ENCODE measurements around the gene TRAF4. TPM values are rescaled to one million over a fixed set of nuclear protein-coding genes. Genes with fewer than 3 reads are reported as not detected.

The TRAF4 gene
- total and polyA plus RNA-seq, 10 of the 15 experiments (the other 5 are each of a cell fraction or from before 2014, with no cell fraction given) = 3.7 to 197 (median 66.4) TPM

- TF ChIP-seq, protein P1, sequence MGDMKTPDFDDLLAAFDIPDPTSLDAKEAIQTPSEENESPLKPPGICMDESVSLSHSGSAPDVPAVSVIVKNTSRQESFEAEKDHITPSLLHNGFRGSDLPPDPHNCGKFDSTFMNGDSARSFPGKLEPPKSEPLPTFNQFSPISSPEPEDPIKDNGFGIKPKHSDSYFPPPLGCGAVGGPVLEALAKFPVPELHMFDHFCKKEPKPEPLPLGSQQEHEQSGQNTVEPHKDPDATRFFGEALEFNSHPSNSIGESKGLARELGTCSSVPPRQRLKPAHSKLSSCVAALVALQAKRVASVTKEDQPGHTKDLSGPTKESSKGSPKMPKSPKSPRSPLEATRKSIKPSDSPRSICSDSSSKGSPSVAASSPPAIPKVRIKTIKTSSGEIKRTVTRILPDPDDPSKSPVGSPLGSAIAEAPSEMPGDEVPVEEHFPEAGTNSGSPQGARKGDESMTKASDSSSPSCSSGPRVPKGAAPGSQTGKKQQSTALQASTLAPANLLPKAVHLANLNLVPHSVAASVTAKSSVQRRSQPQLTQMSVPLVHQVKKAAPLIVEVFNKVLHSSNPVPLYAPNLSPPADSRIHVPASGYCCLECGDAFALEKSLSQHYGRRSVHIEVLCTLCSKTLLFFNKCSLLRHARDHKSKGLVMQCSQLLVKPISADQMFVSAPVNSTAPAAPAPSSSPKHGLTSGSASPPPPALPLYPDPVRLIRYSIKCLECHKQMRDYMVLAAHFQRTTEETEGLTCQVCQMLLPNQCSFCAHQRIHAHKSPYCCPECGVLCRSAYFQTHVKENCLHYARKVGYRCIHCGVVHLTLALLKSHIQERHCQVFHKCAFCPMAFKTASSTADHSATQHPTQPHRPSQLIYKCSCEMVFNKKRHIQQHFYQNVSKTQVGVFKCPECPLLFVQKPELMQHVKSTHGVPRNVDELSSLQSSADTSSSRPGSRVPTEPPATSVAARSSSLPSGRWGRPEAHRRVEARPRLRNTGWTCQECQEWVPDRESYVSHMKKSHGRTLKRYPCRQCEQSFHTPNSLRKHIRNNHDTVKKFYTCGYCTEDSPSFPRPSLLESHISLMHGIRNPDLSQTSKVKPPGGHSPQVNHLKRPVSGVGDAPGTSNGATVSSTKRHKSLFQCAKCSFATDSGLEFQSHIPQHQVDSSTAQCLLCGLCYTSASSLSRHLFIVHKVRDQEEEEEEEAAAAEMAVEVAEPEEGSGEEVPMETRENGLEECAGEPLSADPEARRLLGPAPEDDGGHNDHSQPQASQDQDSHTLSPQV (IDR thresholded peaks at IDR 0.05) = peak; percentile 57; the same call in 1 of the 2 replicates
- TF ChIP-seq E2F4 (IDR thresholded peaks at IDR 0.05; ENCODE audit: low read depth, low read length) (no peak), EGR1 (IDR thresholded peaks at IDR 0.05; ENCODE audit: borderline replicate concordance in 1 of 2, low read depth in 2 of 2, low read length in 2 of 2) (peak in 1 of 2 experiments; percentile 90; a peak in 2 of 3 replicates), CBX5 (IDR thresholded peaks at IDR 0.05; ENCODE audit: low read depth) (no peak), FOXM1 (IDR thresholded peaks at IDR 0.05; ENCODE audit: low read depth, low read length) (no peak), SRF (IDR thresholded peaks at IDR 0.05; ENCODE audit: low read depth in 2 of 2, low read length in 2 of 2) (no peak), BCL3 (IDR thresholded peaks at IDR 0.05; ENCODE audit: borderline replicate concordance, insufficient read depth, low read depth, low read length, poor library complexity, severe bottlenecking) (peak; percentile 73), ATF3 (IDR thresholded peaks at IDR 0.05; ENCODE audit: borderline replicate concordance, extremely low read depth, low read depth, low read length) (no peak), NKRF (conservative IDR thresholded peaks at IDR 0.05) (peak; percentile 85), PBX3 (IDR thresholded peaks at IDR 0.05; ENCODE audit: insufficient replicate concordance, low read depth, low read length) (no peak), RFX5 (IDR thresholded peaks at IDR 0.05; ENCODE audit: low read depth, low read length) (no peak)
- TF ChIP-seq, protein P2, sequence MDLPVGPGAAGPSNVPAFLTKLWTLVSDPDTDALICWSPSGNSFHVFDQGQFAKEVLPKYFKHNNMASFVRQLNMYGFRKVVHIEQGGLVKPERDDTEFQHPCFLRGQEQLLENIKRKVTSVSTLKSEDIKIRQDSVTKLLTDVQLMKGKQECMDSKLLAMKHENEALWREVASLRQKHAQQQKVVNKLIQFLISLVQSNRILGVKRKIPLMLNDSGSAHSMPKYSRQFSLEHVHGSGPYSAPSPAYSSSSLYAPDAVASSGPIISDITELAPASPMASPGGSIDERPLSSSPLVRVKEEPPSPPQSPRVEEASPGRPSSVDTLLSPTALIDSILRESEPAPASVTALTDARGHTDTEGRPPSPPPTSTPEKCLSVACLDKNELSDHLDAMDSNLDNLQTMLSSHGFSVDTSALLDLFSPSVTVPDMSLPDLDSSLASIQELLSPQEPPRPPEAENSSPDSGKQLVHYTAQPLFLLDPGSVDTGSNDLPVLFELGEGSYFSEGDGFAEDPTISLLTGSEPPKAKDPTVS (IDR thresholded peaks at IDR 0.05; ENCODE audit: low read depth, low read length) = no peak
Measured at GRCh38 chr17:28743243-28744103, at the start of gene TRAF4 (continued).
